GM13976 (cell line): ENCODE measurements around the gene HSPA1B.
"Not testable (repeated sequence)": the region's sequence is repeated elsewhere in the genome, so short reads cannot be mapped to it uniquely, and the experiment has no call there.

Experiments
- DNase-seq: peaks from one replicate; pipeline ENCODE4 v3.0.0; 2012; ENCODE audit warnings: low spot score
- in situ Hi-C: fragments of 300-500 bp; cut with MboI; formaldehyde crosslinking; loops from one replicate; pipeline ENCODE4 v1.12.0; 2022; ENCODE audit warnings: low sequenced_read_pairs, mixed read lengths, inconsistent platforms; ENCODE audit not compliant: unreplicated experiment
- TF ChIP-seq, protein P1 (sequence below): IDR thresholded peaks from 2 replicates; pipeline ENCODE4 v1.5.1; 2012; ENCODE audit warnings: borderline replicate concordance, mild to moderate bottlenecking; ENCODE audit not compliant: insufficient read depth; ENCODE audit errors: extremely low read depth, missing control alignments, control extremely low read depth

HSPA1B gene

DNA sequence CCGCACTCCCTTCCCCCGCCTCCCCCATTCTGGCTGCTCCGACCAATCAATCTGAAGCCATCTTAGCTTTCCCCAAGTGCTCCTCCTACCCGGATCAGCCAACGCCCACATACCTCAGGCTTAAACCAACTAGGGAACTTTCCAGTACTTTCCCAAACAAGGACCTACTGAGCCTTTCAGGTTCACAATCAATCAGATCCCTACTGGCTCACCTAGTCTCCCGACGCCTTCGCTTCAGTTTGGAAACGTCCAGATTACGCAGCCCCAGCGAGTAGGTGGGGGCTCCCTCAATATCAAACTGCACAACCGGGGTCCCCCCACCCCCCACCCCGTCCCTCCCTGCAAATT, 12.9 kb upstream of the HSPA1B start:
- TF ChIP-seq, protein P1, sequence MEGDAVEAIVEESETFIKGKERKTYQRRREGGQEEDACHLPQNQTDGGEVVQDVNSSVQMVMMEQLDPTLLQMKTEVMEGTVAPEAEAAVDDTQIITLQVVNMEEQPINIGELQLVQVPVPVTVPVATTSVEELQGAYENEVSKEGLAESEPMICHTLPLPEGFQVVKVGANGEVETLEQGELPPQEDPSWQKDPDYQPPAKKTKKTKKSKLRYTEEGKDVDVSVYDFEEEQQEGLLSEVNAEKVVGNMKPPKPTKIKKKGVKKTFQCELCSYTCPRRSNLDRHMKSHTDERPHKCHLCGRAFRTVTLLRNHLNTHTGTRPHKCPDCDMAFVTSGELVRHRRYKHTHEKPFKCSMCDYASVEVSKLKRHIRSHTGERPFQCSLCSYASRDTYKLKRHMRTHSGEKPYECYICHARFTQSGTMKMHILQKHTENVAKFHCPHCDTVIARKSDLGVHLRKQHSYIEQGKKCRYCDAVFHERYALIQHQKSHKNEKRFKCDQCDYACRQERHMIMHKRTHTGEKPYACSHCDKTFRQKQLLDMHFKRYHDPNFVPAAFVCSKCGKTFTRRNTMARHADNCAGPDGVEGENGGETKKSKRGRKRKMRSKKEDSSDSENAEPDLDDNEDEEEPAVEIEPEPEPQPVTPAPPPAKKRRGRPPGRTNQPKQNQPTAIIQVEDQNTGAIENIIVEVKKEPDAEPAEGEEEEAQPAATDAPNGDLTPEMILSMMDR: no peak
- peak; percentile 82 for DNase-seq
- in situ Hi-C loops: no loop called here

DNA sequence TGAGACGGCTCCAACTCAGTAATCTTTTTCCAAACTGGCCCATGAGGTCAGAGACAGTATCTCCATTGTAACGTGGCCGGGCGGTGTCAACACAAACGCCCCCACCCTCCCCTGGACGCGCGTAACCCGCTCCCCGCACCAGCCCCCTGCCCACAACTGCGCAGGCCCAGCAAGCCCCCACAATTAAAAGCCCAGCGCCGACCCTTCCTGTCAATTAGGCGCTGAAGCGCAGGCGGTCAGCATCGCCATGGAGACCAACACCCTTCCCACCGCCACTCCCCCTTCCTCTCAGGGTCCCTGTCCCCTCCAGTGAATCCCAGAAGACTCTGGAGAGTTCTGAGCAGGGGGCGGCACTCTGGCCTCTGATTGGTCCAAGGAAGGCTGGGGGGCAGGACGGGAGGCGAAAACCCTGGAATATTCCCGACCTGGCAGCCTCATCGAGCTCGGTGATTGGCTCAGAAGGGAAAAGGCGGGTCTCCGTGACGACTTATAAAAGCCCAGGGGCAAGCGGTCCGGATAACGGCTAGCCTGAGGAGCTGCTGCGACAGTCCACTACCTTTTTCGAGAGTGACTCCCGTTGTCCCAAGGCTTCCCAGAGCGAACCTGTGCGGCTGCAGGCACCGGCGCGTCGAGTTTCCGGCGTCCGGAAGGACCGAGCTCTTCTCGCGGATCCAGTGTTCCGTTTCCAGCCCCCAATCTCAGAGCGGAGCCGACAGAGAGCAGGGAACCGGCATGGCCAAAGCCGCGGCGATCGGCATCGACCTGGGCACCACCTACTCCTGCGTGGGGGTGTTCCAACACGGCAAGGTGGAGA, 12.3 kb upstream of the HSPA1B start, which contains the start of the genes HSPA1A and HSPA1L:
HSPA1A (plus strand) TSS at position 519 of the 814 bp plus-strand sequence; CDS start at position 733, 214 bp downstream.
HSPA1L (minus strand) TSS at position 259 of the 814 bp plus-strand sequence. CDS start 3,311 bp downstream, outside the sequence.
- peak; percentile 88 for DNase-seq
- in situ Hi-C loops: no loop called here
- TF ChIP-seq, protein P1: no peak

DNA sequence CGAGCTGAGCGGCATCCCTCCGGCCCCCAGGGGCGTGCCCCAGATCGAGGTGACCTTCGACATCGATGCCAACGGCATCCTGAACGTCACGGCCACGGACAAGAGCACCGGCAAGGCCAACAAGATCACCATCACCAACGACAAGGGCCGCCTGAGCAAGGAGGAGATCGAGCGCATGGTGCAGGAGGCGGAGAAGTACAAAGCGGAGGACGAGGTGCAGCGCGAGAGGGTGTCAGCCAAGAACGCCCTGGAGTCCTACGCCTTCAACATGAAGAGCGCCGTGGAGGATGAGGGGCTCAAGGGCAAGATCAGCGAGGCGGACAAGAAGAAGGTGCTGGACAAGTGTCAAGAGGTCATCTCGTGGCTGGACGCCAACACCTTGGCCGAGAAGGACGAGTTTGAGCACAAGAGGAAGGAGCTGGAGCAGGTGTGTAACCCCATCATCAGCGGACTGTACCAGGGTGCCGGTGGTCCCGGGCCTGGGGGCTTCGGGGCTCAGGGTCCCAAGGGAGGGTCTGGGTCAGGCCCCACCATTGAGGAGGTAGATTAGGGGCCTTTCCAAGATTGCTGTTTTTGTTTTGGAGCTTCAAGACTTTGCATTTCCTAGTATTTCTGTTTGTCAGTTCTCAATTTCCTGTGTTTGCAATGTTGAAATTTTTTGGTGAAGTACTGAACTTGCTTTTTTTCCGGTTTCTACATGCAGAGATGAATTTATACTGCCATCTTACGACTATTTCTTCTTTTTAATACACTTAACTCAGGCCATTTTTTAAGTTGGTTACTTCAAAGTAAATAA, 10.2 kb upstream of the HSPA1B start:
- in situ Hi-C loops, DNase-seq: not testable (repeated sequence)

DNA sequence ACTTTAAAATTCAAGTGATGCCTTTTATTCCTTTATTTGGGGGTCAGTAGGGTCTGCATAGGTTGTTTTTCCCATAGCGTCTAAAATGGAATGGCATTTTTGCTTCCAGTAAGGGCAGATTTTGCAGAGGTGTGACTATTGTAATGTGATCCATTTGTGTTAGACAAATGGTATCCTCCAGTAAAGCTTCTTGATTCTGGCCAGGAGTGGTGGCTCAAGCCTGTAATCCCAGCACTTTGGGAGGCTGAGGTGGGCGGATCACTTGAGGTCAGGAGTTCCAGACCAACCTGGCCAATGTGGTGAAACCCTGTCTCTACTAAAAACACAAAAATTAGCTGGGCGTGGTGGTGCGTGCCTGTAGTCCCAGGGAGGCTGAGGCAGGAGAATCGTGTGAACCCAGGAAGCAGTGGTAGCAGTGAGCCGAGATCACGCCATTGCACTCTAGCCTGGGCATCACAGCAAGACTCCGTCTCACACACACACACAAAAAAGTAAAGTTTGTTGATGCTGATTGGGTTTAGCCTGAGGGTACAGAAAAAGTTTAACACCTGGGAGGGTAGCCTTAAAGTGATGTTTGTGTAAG, 9.5 kb upstream of the HSPA1B start:
- DNase-seq, in situ Hi-C loops: not testable (repeated sequence)

DNA sequence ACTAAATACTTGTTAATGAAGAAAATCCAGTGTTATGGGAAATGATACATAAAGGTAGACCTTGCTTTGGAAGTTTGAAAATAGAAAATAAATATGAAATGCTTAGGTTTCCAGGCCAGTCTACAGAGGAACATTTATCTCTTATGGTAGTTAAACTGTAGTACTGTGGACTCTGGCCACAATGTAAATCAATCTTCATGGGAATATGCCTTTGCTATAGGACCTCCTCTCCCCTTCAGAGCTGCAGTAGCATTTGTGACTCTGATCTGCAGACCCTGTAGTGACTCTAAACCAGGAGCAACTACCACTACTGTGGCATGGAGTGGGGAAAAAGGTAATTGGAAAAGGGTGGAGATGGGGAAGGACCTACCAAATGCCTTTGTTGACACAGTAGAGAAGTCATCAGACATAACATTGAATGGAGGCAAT, 7.7 kb upstream of the HSPA1B start:
- DNase-seq: no peak
- TF ChIP-seq, protein P1: no peak
- in situ Hi-C loops: no loop called here

DNA sequence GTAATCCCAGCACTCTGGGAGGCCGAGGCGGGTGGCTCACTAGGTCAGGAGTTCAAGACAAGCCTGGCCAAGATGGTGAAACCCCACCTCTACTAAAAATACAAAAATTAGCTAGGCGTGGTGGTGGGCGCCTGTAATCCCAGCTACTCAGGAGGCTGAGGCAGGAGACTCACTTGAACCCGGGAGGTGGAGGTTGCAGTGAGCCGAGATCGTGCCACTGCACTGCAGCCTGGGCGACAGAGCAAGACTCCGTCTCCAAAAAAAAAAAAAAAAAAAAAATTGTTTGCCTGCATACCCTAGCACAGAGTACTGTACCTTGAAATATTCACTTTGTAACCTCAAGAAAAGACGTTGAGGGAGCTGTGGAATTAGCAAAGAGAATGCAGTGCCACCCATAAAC, 7.1 kb upstream of the HSPA1B start:
- DNase-seq: not testable (repeated sequence)

DNA sequence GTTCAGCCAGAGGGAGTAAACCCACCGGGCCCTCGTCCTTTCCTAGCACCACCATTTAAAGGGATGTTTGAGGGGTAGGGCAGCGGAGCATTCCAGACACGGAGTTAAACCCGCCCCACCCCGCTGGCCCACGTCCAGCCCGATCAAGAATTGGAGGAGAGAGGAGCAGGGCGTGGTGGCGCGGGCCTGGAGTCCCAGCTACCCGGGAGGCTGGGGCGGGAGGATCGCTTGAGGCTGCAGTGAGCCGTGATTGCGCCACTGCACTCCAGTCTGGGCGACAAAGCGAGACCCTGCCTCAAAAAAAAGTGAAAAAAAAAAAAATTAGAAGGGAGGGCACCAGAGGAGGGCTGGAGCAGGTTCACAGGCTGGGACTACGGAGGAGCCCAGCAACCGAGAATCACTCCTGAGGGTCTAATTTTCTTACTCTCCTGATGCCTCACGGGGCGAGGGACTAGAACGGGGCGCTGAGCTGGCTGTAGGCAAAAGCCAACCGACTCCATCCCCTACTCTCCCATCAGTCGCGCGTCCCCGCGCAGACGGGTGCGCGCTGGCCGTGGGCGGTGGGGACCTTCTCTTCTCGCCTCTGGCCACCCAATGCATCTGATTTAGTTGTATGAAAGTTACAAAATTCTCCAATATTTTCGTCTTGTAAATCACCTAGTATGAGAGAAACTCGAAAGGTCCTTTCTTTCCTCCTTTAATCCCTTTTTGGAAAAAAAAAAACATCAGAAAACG, 6.1 kb upstream of the HSPA1B start:
- peak; percentile 76 for DNase-seq
- in situ Hi-C loops: no loop called here
- TF ChIP-seq, protein P1: no peak

More for the DNA sequence above, 7.1 kb upstream of the HSPA1B start:
- in situ Hi-C loops: not testable (repeated sequence)
